Naive thymus-derived CD4-positive, alpha-beta T cell (primary cell): ENCODE data around the gene ITGB8. TPM values are rescaled to one million over a fixed set of nuclear protein-coding genes. Genes with fewer than 3 reads are reported as not detected.

Experiments
- ATAC-seq: fragments of 150-1000 bp; cut with Tn5 transposase; 2 replicates; pipeline ENCODE4 v1.10.0; 2021; ENCODE audit warnings: mild to moderate bottlenecking, moderate library complexity
- CTCF ChIA-PET: fragments of 350-600 bp; sonication (Branson Sonifier 250); formaldehyde crosslinking; loops from one replicate; lab custom pipeline; 2021; ENCODE audit warnings: antibody characterized with exemption; lab: Charles Lee
- POLR2A ChIA-PET: fragments of 350-600 bp; sonication (Branson Sonifier 250); formaldehyde crosslinking; loops from one replicate; lab custom pipeline; 2021; ENCODE audit warnings: antibody characterized with exemption, inconsistent platforms; lab: Charles Lee
- DNase-seq, 9 donors: peaks; one replicate each; pipeline versions ENCODE4 v3.0.0 to v3.0.0-alpha.2; 2020 to 2022; ENCODE audit warnings: mixed read lengths in 1 of 9
- H3K27ac ChIP-seq: one replicate; pipeline ENCODE4 v1.7.0; 2013; ENCODE audit warnings: mild to moderate bottlenecking, low read depth, low read length, moderate library complexity
- H3K27me3 ChIP-seq, 2 donors: one replicate each; pipeline ENCODE4 v1.7.0; 2013; ENCODE audit warnings: low read length in 2 of 2, mild to moderate bottlenecking in 2 of 2, moderate library complexity in 2 of 2; ENCODE audit not compliant: control insufficient read depth in 2 of 2, insufficient read depth in 2 of 2
- H3K36me3 ChIP-seq, 3 experiments: 1 replicate in 2 of 3; 2 replicates in 1 of 3; pipeline ENCODE4 v1.7.0; 2013; ENCODE audit warnings: low read length in 3 of 3, mild to moderate bottlenecking in 3 of 3, moderate library complexity in 1 of 3; ENCODE audit not compliant: insufficient read depth in 3 of 3, control insufficient read depth in 2 of 3
- H3K4me1 ChIP-seq, 2 donors: one replicate each; pipeline ENCODE4 v1.7.0; 2013; ENCODE audit warnings: low read length in 2 of 2, mild to moderate bottlenecking in 2 of 2, moderate library complexity in 1 of 2; ENCODE audit not compliant: control insufficient read depth in 2 of 2, insufficient read depth in 2 of 2
- H3K4me3 ChIP-seq: 2 replicates; pipeline ENCODE4 v1.7.0; 2013; ENCODE audit warnings: mild to moderate bottlenecking, low read length
- H3K9me3 ChIP-seq, 3 experiments: 1 replicate in 2 of 3; 2 replicates in 1 of 3; pipeline ENCODE4 v1.7.0; 2013; ENCODE audit warnings: low read length in 3 of 3; ENCODE audit not compliant: control insufficient read depth in 2 of 3
- H3K27ac Mint-ChIP-seq, 9 donors: one replicate each; pipeline ENCODE4 v1.8.0; 2020 to 2022; ENCODE audit warnings: mixed read lengths in 9 of 9, mild to moderate bottlenecking in 8 of 9, moderate library complexity in 5 of 9, inconsistent platforms in 2 of 9
- H3K27me3 Mint-ChIP-seq, 5 donors: one replicate each; pipeline ENCODE4 v1.8.0; 2021 to 2022; ENCODE audit warnings: mixed read lengths in 5 of 5, mild to moderate bottlenecking in 1 of 5
- H3K36me3 Mint-ChIP-seq, 5 donors: one replicate each; pipeline ENCODE4 v1.8.0; 2020 to 2022; ENCODE audit warnings: mixed read lengths in 5 of 5, mild to moderate bottlenecking in 3 of 5, inconsistent platforms in 1 of 5
- H3K4me1 Mint-ChIP-seq, 7 donors: one replicate each; pipeline ENCODE4 v1.8.0; 2020 to 2022; ENCODE audit warnings: mixed read lengths in 7 of 7, mild to moderate bottlenecking in 3 of 7, inconsistent platforms in 1 of 7
- H3K4me3 Mint-ChIP-seq, 10 donors: one replicate each; pipeline ENCODE4 v1.8.0; 2020 to 2022; ENCODE audit warnings: mild to moderate bottlenecking in 10 of 10, mixed read lengths in 10 of 10, moderate library complexity in 6 of 10, inconsistent platforms in 2 of 10
- H3K9me3 Mint-ChIP-seq, 11 donors: one replicate each; pipeline ENCODE4 v1.8.0; 2020 to 2022; ENCODE audit warnings: mixed read lengths in 11 of 11, mild to moderate bottlenecking in 4 of 11, inconsistent platforms in 1 of 11, moderate library complexity in 1 of 11
- intact Hi-C, 2 donors: fragments of 100-400 bp; cut with micrococcal nuclease; formaldehyde crosslinking; loops; one replicate each; pipeline ENCODE4 v1.15.1; 2023
- polyA plus RNA-seq, 2 donors: library from polyadenylated mRNA; unstranded; fragments of 300-500 nt; fragmentation: Illumina TruSeq; gene quantifications; one replicate each; pipeline ENCODE4 v1.2.3, GENCODE V29; 2021
- total RNA-seq, 6 experiments: library from RNA in 5 of 6; stranded (reverse) in 5 of 6; gene quantifications; 1 replicate in 5 of 6; 2 replicates in 1 of 6; pipeline ENCODE4 v1.2.3 and lab custom pipeline; 2021 to 2026

The ITGB8 gene
- total and polyA plus RNA-seq, 7 experiments from 2014 or later, result 0.08 to 2.9 (median 0.85) TPM; not detected in 4

DNA sequence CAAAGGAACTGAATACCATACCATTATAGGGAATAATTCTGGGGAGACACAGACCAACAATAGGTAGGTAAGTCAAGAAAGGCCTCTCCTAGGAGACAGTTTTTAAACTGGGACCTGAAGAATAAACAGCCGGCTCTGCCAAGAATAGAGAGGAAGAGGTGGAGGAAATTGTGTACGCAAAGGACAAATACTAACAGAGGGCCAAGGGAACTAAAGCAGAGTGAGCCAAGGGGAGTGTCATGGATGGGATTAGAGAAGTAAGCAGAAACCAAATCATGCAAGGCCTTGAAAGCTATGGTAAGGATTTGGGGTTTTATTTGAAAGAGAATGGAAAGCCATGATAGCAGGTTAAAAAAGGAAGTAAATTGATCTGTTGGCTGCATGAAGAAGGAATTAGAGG lies 18.1 kb upstream of the ITGB8 start:
- Histone ChIP-seq H3K27me3 (no peaks in the 10 kb centered on the region), H3K27ac (no peak overlapping the region), H3K36me3 (no peaks in the 10 kb centered on the region), H3K9me3 (no peaks in the 10 kb centered on the region), H3K4me3 (no peak overlapping the region), H3K4me1 (no peaks in the 10 kb centered on the region)
- H3K9me3 Mint-ChIP-seq, result no peaks in the 10 kb centered on the region
- no peaks in the 10 kb centered on the region for H3K36me3 Mint-ChIP-seq
- DNase-seq (no peak), ATAC-seq (no peak)
- peaks cover 0 to 4% (median 0%) of the 10 kb centered on the region in 5 donors for H3K27me3 Mint-ChIP-seq
- POLR2A ChIA-PET, result no interaction called here
- CTCF ChIA-PET, result no interaction called here
- H3K4me1 Mint-ChIP-seq, result no peaks in the 10 kb centered on the region
- intact Hi-C loops, result loop anchor here (5.0 kb wide), 2 partner anchors 560 to 600 kb away; no protein-coding TSS in a partner anchor
- no peak overlapping the region for H3K27ac Mint-ChIP-seq
- H3K4me3 Mint-ChIP-seq, result no peak overlapping the region

DNA sequence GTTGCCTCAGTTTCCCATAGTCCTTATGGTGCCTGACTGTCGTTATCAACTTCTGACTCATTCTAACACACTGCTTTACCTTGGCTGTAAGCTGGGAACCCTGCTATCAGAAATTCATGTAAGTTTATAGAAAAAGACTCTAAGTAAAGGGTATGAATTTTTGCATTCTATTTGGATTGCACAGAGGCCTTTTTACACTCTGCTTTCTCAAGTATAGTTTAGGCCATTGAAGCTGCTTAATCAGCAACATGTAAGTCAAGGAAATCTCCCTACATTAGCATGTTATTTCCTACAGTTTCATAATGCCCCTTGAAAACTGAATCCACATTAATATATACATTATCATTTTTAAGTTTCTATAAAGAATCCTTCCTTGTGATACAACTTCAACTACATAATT lies 17.1 kb upstream of the ITGB8 start:
- Mint-ChIP-seq H3K4me1 (no peaks in the 10 kb centered on the region), H3K9me3 (no peaks in the 10 kb centered on the region), H3K4me3 (no peak overlapping the region), H3K36me3 (no peaks in the 10 kb centered on the region), H3K27me3 (peaks cover 0 to 4% (median 0%) of the 10 kb centered on the region in 5 donors), H3K27ac (no peak overlapping the region)
- CTCF ChIA-PET, result no interaction called here
- POLR2A ChIA-PET, result no interaction called here
- no peaks in the 10 kb centered on the region for H3K27me3 ChIP-seq
- no peak overlapping the region for H3K4me3 ChIP-seq
- no peak for ATAC-seq
- no peak for DNase-seq
- H3K9me3 ChIP-seq, result no peaks in the 10 kb centered on the region
- no peaks in the 10 kb centered on the region for H3K4me1 ChIP-seq
- no peaks in the 10 kb centered on the region for H3K36me3 ChIP-seq
- no peak overlapping the region for H3K27ac ChIP-seq
- intact Hi-C loops, result loop anchor here (5.0 kb wide), 2 partner anchors 561 to 601 kb away; no protein-coding TSS in a partner anchor

DNA sequence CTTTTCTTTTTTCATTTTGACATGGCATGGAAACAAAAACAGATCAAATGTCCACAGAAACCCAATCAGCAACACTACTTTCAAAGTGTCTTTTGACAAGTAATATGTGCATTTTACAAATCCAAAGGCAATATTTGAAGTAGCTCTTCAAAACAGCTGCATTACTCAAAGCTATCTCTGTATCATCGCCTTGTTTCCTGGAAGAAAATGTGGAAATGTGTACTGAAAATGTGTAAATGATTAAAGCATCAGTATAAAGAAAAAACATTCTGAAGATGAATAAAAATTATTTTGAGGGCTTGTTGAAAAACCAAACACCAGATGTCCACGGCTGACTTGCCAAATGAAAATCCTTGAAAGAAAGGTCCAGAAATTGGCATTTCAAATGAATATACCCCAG lies 16.5 kb upstream of the ITGB8 start:
- ChIA-PET POLR2A (no interaction called here), CTCF (interaction anchor here (0.6 kb wide), 1 partner anchor 809 kb away, joined by 3 read pairs; no protein-coding TSS in a partner anchor)
- Mint-ChIP-seq H3K27me3 (peaks cover 0 to 4% (median 0%) of the 10 kb centered on the region in 5 donors), H3K4me1 (no peaks in the 10 kb centered on the region), H3K4me3 (no peak overlapping the region), H3K9me3 (no peaks in the 10 kb centered on the region), H3K36me3 (no peaks in the 10 kb centered on the region), H3K27ac (no peak overlapping the region)
- Histone ChIP-seq H3K36me3 (no peaks in the 10 kb centered on the region), H3K9me3 (no peaks in the 10 kb centered on the region), H3K4me3 (no peak overlapping the region), H3K27ac (no peak overlapping the region), H3K4me1 (no peaks in the 10 kb centered on the region), H3K27me3 (no peaks in the 10 kb centered on the region)
- intact Hi-C loops, result loop anchor here (5.0 kb wide), 2 partner anchors 562 to 602 kb away; no protein-coding TSS in a partner anchor
- DNase-seq (no peak), ATAC-seq (no peak)

DNA sequence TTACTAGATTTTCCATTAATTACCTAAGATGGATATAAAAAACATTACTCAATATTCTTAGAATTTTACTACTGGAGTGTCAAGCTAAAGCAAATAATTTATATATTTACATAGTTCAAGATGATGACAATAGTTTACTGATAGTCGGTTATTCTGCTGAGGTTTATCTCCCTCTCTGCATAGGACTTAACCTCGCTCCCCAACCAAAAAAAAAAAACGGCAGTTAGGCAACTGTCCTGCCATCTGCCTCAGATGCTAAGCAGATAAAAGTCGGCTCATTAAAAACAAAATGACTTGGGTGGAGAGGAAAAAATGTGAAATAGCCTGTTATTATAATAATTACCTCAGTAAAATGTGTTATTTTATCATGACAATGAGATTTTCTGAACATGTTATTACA lies 14.0 kb upstream of the ITGB8 start:
- Histone ChIP-seq H3K36me3 (no peaks in the 10 kb centered on the region), H3K27ac (no peak overlapping the region), H3K4me1 (no peaks in the 10 kb centered on the region), H3K9me3 (no peaks in the 10 kb centered on the region), H3K4me3 (no peak overlapping the region), H3K27me3 (no peaks in the 10 kb centered on the region)
- DNase-seq (no peak), ATAC-seq (no peak)
- intact Hi-C loops, result no loop called here
- no peak overlapping the region for H3K4me3 Mint-ChIP-seq
- peaks cover 0 to 4% (median 0%) of the 10 kb centered on the region in 11 donors for H3K9me3 Mint-ChIP-seq
- H3K27ac Mint-ChIP-seq, result no peak overlapping the region
- ChIA-PET CTCF (no interaction called here), POLR2A (no interaction called here)
- no peaks in the 10 kb centered on the region for H3K4me1 Mint-ChIP-seq
- H3K36me3 Mint-ChIP-seq, result no peaks in the 10 kb centered on the region
- peaks cover 0 to 4% (median 0%) of the 10 kb centered on the region in 5 donors for H3K27me3 Mint-ChIP-seq

DNA sequence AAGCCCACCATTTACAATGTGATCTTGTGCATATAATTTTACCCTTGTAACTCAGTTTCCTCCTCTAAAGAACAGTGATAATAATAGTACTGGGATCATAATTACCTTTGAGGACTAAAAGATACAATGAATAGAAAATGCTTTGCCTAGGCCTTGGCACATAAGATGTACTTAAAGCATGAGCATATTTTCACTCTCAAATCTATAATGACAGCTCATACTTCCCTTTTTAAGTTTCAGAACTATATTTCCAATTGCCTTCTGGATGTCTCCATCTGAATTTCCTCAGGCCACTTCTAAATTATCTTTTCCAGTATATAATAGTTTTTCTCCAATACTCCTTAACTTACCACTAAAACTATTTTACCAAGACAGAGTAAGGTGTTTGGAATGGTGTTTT lies 13.3 kb upstream of the ITGB8 start:
- ChIA-PET CTCF (no interaction called here), POLR2A (no interaction called here)
- Histone ChIP-seq H3K36me3 (no peaks in the 10 kb centered on the region), H3K4me3 (no peak overlapping the region), H3K27me3 (no peaks in the 10 kb centered on the region), H3K4me1 (no peaks in the 10 kb centered on the region), H3K27ac (no peak overlapping the region), H3K9me3 (no peaks in the 10 kb centered on the region)
- DNase-seq (no peak), ATAC-seq (no peak)
- Mint-ChIP-seq H3K4me3 (no peak overlapping the region), H3K27ac (no peak overlapping the region), H3K9me3 (peaks cover 0 to 4% (median 0%) of the 10 kb centered on the region in 11 donors), H3K4me1 (no peaks in the 10 kb centered on the region), H3K36me3 (no peaks in the 10 kb centered on the region), H3K27me3 (peaks cover 0 to 5% (median 0%) of the 10 kb centered on the region in 5 donors)
- intact Hi-C loops, result no loop called here

DNA sequence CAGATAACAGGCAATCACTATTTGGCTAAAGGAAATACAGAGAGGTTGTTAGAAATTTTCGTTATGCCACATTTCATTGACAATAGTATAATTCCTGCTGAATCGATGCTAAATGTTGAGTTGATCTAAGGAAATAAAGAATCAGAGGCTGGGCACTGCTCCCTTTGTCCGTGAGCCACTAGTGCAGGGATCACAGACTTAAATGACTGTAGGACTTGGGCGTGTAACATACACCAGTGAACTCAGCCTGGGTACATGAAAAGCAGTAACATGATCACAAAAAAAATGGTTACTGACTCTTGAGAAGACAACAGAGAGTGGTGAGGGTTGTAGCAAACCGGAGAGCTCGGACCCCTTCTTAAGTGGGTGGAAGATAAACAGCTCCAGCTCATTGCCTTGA lies 11.8 kb upstream of the ITGB8 start:
- peaks cover 0 to 4% (median 0%) of the 10 kb centered on the region in 11 donors for H3K9me3 Mint-ChIP-seq
- peaks cover 0 to 5% (median 2%) of the 10 kb centered on the region in 5 donors for H3K27me3 Mint-ChIP-seq
- DNase-seq (no peak), ATAC-seq (no peak)
- CTCF ChIA-PET, result no interaction called here
- H3K4me1 Mint-ChIP-seq, result no peaks in the 10 kb centered on the region
- H3K36me3 ChIP-seq, result no peaks in the 10 kb centered on the region
- no peaks in the 10 kb centered on the region for H3K9me3 ChIP-seq
- no peak overlapping the region for H3K4me3 Mint-ChIP-seq
- no peak overlapping the region for H3K27ac ChIP-seq
- no peak overlapping the region for H3K4me3 ChIP-seq
- no peaks in the 10 kb centered on the region for H3K27me3 ChIP-seq
- no peaks in the 10 kb centered on the region for H3K4me1 ChIP-seq
- no peaks in the 10 kb centered on the region for H3K36me3 Mint-ChIP-seq
- no peak overlapping the region for H3K27ac Mint-ChIP-seq
- intact Hi-C loops, result no loop called here
- POLR2A ChIA-PET, result no interaction called here

DNA sequence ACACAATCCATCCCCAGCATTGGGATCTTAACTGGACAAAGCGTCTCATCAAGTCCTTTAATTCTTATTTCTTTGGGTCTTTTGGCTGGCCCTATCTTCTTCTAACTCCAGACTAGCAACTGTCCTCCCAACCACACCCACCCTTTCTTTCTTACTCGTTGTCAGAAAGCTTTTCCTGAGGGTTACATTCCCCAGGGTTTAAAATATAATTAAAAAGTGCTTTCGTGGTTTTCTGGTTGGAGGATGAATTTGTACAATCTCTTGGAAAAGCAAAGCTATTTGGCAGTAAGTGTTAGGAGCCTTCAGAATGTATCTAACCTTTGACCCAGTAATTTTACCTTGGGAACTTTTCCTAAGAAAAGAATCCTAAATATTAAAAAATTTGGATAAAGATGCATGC lies 10.4 kb upstream of the ITGB8 start:
- Mint-ChIP-seq H3K4me3 (no peak overlapping the region), H3K9me3 (peaks cover 0 to 4% (median 0%) of the 10 kb centered on the region in 11 donors), H3K4me1 (no peaks in the 10 kb centered on the region), H3K36me3 (no peaks in the 10 kb centered on the region), H3K27me3 (peaks cover 0 to 8% (median 5%) of the 10 kb centered on the region in 5 donors), H3K27ac (no peak overlapping the region)
- intact Hi-C loops, result no loop called here
- ATAC-seq (no peak), DNase-seq (no peak)
- ChIA-PET CTCF (no interaction called here), POLR2A (no interaction called here)
- H3K36me3 ChIP-seq, result no peaks in the 10 kb centered on the region
- no peak overlapping the region for H3K4me3 ChIP-seq
- H3K27me3 ChIP-seq, result no peaks in the 10 kb centered on the region
- no peaks in the 10 kb centered on the region for H3K4me1 ChIP-seq
- H3K27ac ChIP-seq, result no peak overlapping the region
- no peaks in the 10 kb centered on the region for H3K9me3 ChIP-seq
